CD4-positive, alpha-beta T cell treated with Interleukin-17A for 1 hour (primary cell): Measurements from ENCODE around the gene CCT8.

Source experiments
- DNase-seq: peaks from one replicate; pipeline ENCODE4 v3.0.0-alpha.2; 2020

Gene CCT8

DNA sequence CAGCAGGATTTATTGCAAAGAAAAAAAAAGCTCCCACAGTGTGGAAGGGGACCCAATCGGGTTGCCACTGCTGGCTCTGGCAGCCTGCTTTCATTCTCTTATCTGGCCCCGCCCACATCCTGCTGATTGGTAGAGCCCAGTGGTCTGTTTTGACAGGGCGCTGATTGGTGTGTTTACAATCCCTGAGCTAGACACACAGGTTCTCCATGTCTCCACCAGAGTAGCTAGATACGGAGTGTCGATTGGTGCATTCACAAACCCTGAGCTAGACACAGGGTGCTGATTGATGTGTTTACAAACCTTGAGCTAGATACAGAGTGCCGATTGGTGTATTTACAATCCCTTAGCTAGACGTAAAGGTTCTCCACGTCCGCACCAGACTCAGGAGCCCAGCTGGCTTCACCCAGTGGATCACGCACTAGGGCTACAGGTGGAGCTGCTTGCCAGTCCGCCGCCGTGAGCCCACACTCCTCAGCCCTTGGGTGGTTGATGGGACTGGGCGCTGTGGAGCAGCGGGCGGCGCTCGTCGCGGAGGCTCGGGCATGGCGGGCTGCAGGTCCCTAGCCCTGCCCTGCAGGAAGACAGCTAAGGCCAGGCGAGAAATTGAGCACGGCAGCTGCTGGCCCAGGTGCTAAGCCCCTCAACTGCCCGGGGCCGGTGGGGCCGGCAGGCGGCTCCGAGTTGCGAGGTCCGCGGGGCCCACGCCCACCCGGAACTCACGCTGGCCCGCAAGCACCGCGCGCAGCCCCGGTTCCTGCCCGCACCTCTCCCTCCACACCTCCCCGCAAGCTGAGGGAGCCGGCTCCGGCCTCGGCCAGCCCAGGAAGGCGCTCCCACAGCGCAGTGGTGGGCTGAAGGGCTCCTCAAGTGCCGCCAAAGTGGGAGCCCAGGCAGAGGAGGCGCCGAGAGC lies 3.5 kb upstream of the CCT8 start:
- peak; percentile 93 for DNase-seq

DNA sequence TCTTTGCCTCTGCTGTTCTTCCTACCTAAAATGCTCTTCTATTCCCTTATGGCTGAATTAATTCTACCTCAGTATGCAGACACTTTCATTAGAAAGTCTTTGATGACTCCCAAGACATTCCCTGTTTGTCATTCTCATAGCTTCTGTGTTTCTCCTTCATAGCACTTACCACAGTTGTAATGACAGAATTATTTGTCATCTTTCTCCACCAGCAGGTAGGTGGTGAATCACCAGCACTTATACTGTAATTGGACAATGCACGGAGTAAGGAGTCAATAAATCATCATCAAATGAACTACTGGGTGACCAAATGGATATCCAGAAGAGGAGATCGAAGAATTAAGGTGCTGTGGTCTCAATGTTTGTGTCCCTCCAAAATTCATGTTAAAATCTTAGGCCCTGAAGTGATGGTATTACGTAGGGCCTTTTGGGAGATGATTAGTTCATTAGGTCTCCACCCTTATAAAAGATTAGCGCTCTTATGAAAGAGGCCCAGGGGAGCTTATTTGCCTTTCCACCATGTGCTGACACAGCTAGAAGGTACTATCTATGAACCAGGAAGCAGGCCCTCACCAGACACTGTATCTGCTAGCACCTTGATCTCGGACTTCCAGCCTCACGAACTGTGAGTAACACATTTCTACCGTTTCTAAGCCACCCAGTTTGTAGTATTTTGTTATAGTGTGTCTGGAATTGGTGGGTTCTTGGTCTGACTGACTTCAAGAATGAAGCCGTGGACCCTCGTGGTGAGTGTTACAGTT lies 2.4 kb upstream of the CCT8 start:
- no peak for DNase-seq

DNA sequence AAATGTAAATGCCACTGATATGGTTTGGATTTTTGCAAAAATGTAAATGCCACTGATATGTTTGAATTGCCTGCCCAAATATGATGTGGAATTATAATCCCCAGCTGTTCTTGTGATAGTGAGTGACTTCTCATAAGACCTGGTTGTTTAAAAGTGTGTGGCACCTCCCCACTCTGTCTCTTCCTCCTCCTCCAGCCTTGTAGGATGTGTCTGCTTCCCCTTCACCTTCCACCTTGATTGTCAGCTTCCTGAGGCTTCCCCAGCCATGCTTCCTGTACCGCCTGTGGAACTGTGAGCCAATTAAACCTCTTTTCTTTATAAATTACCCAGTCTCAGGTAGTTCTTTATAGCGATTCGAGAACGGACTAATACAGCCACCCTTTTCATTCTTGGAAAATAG lies 1.3 kb upstream of the CCT8 start:
- DNase-seq, result no peak

DNA sequence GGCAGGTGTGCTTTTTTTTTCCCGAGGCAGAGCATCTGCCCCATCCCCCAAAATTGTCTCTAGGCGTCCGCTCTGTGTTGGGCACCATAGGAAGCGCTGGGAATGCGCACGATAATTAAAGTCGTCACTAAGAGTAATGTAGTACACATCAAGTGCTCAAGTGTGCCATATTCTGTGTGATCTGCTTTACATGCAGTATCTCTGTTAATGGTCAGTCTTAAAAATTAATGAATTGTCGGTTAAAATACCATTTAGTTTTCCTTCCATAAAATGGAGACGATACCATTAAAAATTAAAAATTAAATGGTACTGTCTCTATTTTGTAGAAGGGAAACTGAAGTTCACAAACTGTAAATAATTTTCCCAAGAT lies 544 bp upstream of the CCT8 start:
- no peak for DNase-seq

DNA sequence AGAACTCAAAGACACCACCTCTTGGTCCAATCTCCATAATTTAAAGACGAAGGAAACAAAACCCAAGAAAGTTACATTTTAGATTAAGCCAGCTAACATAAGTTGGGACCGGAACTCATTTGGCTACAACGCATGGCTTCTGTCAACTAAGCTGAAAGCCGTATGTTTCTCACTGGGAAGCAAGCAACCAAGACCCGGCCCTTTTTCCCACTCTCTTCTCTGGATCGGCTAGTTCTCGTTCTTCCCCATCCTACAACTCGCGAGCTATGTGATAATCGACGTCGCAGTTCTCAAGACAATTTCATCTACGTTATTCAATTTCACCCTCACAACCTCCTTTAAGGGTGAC lies 601 bp downstream of the CCT8 start:
- no peak for DNase-seq

DNA sequence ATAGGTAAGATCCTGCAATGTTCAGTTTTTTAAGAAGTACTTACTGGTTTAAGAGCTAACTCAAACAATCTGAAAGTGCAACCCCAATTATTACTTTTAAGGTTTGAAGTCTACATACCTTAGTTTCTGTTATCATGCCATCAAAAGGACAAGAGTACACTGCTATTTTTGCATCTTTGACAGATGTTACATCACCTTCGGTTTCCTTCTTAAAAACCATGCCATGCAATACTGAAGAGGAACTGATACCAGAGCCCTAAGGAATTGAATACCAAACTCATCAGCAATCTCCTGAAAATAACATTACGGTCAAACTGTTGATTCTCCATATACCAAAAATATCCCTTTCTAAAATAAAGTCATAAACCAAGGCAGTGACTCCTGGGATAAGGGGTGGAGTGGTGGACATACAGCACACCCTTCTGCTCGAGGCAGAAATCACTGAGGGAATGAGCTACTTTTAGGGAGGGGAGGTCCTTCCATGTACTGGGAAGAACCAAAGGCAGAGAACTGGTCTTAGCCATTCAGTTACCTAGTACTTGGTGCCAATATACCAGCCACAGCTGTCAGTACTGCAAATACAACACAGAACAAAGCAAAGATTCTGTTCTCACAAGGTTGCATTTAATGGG lies 8.5 kb downstream of the CCT8 start:
- DNase-seq, result no peak

DNA sequence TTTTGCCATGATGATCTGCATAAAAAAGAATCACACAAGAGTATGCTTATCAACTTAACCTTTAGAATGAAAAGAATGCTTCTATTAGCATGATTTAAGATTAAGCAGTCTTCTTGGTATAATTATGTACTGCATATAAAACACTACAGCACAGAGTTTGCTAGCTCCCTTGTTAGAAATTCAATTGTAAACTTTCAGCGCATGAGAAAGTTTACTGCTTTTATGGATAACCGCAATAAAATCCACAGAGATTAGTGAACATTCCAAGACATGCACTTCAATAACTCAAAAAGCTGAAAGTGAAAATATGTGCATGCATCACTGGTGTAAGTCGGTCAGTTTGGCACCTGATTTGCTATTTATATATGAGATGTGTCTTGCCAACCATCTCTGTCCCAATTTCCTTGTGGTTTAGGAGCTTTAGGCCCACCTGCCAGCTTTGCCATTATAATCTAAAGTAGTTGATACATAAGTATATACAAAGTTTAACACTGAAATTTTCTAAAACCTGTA lies 16.9 kb downstream of the CCT8 start:
- no peak for DNase-seq

DNA sequence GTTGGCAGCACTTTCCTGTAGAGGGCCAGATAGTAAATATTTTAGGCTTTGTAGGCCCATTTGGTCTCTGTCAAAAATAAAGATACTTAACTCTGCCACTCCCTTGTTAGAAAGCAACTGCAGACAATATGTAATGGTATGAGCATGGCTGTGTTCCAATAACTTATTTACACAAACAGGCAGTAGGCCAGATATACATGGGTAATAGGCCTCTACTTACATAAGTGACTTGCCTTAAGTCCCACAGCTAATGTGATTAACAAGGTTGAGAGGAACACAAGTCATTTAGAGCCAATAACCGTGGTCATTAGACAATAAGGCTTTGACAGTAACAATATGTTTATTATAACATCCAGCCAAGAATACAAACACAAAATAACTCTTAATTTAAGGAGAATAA lies 17.4 kb downstream of the CCT8 start:
- DNase-seq, result no peak

DNA sequence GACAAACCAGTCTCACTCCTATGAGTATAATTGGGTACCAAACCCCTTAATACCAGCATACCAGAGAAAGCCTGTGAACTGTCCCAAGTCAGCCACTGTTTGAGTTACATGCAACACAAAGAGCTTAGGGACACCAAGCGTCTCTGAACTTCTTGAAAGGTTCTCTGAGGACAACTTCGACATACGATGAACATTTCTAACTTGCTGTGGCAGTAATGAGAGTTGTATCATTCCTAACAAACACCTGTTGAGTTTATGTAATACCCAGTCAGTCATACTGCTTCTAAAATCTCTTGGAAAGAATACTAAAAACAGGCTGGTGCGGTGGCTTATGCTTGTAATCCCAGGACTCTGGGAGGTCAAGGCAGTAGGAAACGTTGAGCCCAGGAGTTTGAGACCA lies 18.4 kb downstream of the CCT8 start:
- DNase-seq, result no peak

DNA sequence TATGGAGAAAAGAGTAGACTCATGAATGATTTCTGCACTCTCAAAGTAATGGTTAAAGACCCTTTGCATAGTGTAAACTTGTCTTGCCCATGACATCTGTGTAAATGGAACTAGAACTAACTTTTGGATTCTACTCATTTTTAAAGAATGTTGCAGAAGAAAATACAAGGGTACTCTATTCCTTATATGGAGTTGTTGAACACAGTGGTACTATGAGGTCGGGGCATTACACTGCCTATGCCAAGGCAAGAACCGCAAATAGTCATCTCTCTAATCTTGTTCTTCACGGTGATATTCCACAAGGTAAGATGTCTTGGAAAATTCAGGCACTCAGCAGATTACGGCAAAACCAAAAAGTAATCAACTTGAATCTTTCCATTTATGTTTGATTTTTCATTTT lies 19.8 kb downstream of the CCT8 start:
- no peak for DNase-seq

DNA sequence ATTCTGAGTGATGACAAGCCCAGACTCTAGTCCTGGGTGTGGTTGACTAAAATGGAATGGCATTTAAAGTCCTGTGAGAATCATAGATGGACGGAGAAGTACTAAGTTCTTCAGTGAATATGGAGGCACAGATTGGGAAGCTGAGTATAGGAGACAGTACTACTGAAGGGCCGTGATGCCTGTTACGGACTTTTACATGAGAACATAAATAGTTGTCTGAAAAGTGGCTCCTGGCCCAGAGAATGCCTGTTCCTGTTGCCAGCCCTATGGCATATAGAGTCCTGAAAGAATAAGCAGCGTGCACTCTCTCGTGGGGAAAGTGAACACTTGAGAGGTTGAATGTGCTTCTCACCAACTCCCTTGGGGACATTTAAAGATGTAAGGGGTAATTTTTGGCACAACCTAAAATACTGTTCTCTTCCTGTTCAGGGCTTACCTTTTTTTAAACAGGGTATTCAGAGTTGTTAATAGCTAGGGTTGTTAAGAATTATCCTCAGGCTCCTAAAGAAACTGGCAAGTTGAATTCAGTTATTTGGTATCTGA lies 20.4 kb downstream of the CCT8 start:
- no peak for DNase-seq

DNA sequence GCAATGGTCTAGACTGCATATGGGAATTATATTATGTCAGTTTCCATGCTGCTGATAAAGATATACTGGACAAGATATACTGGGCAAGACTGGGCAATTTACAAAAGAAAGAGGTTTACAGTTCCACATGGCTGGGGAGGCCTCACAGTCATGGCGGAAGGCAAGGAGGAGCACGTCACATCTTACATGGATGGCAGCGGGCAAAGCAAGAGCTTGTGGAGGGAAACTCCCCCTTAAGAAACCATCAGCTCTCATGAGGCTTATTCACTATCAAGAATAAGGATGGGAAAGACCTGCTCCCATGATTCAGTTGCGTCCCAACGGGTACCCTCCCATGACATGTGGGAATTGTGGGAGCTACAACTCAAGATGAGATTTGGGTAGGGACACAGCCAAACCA lies 21.2 kb downstream of the CCT8 start:
- no peak for DNase-seq

DNA sequence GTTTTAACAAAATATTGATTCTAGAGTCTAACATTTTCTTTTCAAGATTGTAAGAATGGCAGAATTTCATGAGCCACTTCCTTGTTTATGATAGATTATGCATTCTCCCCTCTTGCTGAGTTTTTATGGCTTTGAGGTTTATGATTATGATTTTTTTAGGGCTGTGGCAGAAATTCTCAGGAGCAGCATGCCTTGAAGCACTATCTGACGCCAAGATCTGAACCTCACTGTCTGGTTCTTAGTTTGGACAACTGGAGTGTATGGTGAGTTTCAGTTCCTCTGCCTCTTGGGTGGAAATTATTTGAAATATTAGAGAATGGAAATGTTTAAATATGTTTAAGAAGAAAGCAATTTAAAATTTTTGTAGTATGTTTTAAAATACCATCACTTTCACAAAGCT lies 38.8 kb downstream of the CCT8 start:
- DNase-seq, result no peak

DNA sequence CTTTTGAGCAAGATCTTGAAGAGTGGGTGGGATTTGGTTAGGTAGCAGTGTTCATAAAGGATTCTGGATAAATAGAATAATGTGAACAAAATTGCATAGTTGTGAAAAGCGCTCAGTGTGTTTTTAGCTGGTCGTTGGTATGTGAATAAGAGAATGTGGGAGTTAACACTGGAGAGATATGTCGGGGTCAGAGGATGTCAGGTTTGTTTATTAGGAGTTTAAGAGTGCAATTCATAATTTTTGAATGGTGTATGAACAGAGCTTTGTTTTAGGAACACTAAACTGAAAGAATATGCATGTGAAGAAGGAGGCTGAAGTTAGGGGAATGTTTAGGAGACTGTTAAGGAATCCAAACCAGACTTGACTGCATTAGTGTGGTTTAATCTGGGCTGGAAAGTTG lies 39.6 kb downstream of the CCT8 start:
- DNase-seq, result no peak

DNA sequence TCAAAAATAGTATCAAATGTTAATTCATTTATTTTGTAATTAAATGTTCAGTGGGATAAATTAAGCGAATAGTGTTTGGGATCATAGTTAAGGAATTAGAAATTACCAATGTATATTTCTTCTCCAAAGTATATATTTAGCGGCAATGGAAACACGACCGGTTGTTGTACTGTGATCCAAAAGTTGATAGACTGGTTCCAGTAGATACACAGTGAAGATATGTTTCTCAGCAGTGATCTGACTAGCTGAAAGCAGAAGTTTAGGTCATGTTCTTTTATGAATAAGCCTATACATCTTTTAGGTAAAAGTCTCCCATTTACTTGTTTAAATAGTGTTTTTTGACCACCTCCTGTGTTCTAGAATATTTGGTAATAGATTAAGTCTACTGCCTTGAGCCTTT lies 40.1 kb downstream of the CCT8 start:
- no peak for DNase-seq

DNA sequence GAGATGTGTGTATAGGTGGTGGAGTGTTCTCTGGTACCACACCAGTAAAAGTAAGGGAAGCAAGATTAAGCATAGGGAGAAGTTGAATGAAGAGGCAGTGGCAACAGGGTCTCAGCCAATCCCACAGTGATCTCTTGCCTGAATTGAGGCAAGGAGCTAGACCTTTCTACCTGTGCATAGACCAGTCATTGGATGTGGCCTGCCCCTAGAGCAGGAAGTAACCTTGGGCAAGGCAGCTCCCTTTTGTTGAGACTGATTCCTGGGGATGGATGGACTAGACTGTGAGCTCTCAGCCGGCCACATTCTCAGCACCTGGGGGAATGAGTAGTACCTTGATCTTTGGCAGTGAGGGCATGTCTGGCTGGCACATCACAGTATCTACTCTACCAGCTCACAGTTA lies 42.5 kb downstream of the CCT8 start:
- no peak for DNase-seq

DNA sequence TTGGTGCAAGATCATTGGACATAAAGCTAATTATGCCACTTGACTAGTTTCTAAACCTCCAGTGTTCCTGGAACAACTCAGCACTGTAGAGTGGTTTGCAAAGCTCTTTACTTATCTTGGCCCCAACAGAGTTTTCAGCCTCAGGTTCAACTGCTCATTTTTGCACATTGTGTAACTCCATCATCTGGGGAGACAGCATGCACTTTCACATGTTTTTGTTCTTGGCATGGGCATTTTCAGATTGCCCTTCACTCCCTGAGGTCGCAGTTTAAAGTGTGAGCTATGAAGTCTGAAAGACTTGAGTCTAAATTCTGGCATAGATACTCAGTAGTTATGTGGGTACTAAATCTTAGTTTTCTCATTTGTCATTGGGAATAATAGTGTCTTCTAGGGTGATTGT lies 43.9 kb downstream of the CCT8 start:
- no peak for DNase-seq

DNA sequence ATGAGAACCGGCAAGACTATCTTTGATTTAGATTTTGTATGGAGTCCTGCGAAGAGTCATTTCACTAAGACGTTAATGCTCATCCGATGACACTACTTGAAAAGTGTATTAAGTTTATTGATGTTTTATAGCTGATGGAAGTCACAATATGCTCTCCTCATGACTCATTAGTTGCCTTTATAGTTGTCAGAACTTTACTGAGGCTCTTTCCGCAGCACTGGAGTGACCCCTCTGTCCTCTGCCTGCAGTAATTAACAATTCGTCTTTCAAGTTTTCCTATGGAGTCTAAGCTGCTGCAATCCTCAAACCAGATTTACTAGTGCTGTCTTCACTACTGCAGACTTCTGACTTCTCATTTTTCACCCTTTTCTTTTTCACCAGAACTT lies 48.1 kb downstream of the CCT8 start:
- DNase-seq, result peak; percentile 40

DNA sequence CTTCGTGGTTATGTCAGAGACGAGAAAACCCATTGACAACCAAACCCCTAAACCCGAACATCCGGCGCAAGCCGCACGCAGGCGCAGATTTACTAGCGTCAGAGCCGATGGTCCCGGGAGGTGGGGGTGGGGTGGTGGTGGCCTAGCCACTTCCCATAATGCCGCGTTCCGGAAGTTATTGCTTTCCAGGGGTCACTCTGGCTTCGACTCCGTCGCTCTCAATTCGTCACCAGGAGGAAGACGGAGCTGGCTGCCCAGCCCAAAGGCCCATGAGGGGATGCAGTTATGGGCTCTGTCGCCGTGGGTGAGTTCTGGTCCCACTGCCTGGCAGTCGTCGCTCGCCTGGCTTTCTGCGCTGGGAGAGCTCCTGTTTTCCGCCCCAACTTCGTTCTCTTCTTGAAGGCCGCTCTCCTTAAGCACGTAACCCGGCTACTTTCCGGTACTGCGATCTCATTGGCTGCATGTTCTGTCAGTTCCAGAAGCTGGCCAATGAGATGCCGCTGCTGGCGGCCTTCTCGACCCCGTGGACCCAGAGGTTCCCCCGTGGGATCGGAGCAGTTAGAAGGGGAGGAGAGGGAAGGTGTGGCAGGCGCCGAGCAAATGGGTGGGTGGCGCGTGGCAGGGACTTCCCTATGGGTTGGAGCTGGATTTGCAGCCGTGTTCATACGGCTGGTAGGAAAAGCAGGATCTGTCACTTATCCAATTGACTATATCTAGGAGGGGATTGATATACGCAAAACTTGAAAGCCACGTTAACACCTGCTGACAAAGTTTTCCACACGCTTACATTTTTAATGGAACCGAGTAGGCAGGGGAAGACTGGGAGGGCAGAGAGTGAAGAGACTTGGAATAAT lies 48.7 kb downstream of the CCT8 start, which contains the start of gene USP16:
USP16 (plus strand) TSS at position 195 of the 854 bp plus-strand sequence. CDS start 3,246 bp downstream, outside the sequence.
- DNase-seq, result peak; percentile 98

DNA sequence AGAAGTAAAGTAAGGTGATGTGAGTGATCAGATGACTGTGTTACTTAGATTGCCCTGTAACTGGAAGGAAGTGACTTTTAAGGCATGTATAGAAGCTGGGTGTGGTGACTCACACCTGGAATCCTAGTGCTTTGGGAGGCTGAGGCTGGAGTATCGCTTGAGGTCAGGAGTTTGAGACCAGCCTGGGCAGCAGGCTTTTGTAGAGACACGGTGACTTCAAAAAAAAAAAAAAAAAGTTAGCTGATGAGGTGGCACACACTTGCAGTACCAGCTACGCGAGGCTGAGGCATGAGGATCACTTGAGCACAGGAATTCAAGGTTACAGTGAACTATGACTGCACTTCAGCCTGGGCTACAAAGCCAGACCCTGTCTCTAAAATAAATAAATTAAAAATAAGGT lies 51.3 kb downstream of the CCT8 start:
- DNase-seq, result peak; percentile 50

DNA sequence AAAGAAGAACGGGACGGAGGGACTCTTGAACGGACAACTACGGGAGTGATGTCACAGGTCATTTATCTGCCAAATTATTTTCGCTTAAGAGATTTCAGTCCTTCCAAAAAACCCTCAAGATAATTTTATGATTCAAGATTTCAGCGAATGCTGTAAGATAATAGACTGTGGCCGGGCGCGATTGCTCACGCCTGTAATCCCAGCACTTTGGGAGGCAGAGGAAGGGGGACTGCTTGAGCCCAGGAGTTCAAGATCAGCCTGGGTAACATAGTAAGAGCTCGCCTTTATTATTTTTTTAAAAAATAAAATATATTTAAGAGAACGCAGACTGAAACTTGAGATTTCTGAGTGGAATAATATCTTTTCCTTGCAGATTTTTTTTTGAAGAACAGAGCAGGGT lies 54.9 kb downstream of the CCT8 start:
- DNase-seq, result no peak

DNA sequence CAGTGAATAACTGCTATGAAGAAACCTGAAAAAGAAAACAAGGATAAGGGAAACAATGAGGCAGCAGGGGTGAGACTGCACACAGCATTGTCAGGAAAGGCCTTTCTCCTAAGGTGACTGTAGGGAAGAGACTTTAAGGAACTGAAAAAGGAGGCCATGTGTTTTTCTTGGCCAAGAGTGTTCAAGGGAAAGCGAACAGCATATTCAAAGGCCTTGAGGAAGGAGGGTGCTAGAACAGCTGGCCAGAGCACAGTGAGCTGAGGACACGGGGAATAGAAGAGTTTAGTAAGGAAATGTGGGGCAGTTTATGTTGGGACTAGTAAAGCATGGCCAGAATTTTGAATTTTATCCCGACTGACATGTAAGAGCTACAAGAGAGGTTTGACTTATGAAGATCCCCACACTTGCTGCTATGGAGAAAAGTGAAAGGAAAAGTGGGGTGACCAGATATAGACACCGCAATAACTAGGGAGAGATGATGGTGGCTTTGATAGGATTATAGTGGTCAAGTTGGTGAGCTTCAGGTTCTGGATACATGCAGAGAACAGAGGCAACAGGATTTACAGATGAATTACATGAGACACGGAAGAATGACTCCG lies 55.7 kb downstream of the CCT8 start:
- DNase-seq, result peak; percentile 8
